IMR-90 (cell line): ENCODE data around the gene RORB. TPM values are rescaled to one million over a fixed set of nuclear protein-coding genes. Genes with fewer than 3 reads are reported as not detected.

ENCODE experiments used
- ATAC-seq: fragments of 200-7000 bp; cut with Tn5 transposase; 2 replicates; pipeline ENCODE4 v1.9.1; 2020; ENCODE audit warnings: low read depth, mild to moderate bottlenecking, moderate library complexity
- BruUV-seq: library from RNA; stranded (reverse); fragments of 400-500 nt; replicated peaks from 2 replicates; lab custom pipeline; 2021; lab: Mats Ljungman, UMichigan
- CTCF ChIA-PET: fragments of 300-600 bp; formaldehyde crosslinking; extraction: SDS; loops from one replicate; lab custom pipeline; 2021; ENCODE audit warnings: antibody characterized with exemption; lab: Yijun Ruan, JAX
- POLR2A ChIA-PET: fragments of 300-600 bp; sonication (Branson Sonifier 250); formaldehyde crosslinking; loops from one replicate; lab custom pipeline; 2022; ENCODE audit warnings: antibody characterized with exemption; ENCODE audit not compliant: unreplicated experiment; lab: Charles Lee
- DNase-seq: peaks from one replicate; pipeline ENCODE4 v3.0.0; 2013
- H2AFZ ChIP-seq: replicated peaks from 2 replicates; pipeline ENCODE3; 2013; ENCODE audit warnings: low read length, mild to moderate bottlenecking; ENCODE audit not compliant: poor library complexity
- H2AK5ac ChIP-seq: 2 replicates; pipeline ENCODE4 v1.6.1; 2013; ENCODE audit warnings: low read depth, low read length, inconsistent platforms
- H2AK9ac ChIP-seq: replicated peaks from 2 replicates; pipeline ENCODE3; 2013; ENCODE audit warnings: mild to moderate bottlenecking, low read depth, low read length, moderate library complexity; ENCODE audit not compliant: poor library complexity
- H2BK120ac ChIP-seq: 2 replicates; pipeline ENCODE4 v1.6.1; 2013; ENCODE audit warnings: low read depth, low read length, inconsistent platforms
- H2BK15ac ChIP-seq: 3 replicates; pipeline ENCODE4 v1.6.1; 2013; ENCODE audit warnings: low read depth, low read length, inconsistent platforms
- H2BK20ac ChIP-seq: 2 replicates; pipeline ENCODE4 v1.6.1; 2013; ENCODE audit warnings: low read depth, mild to moderate bottlenecking, inconsistent platforms, low read length, moderate library complexity
- H2BK5ac ChIP-seq: 2 replicates; pipeline ENCODE4 v1.6.1; 2013; ENCODE audit warnings: mild to moderate bottlenecking, low read depth, low read length, inconsistent platforms; ENCODE audit not compliant: poor library complexity, severe bottlenecking
- H3K14ac ChIP-seq: replicated peaks from 2 replicates; pipeline ENCODE4 v1.6.1; 2013; ENCODE audit warnings: low read depth, low read length, inconsistent platforms
- H3K18ac ChIP-seq: 2 replicates; pipeline ENCODE4 v1.6.1; 2013; ENCODE audit warnings: low read depth, low read length, control low read depth
- H3K23ac ChIP-seq: 2 replicates; pipeline ENCODE4 v1.6.1; 2013; ENCODE audit warnings: low read depth, low read length, inconsistent platforms
- H3K27ac ChIP-seq: 2 replicates; pipeline ENCODE4 v1.5.1; 2013; ENCODE audit warnings: mild to moderate bottlenecking, control low read depth, low read length; ENCODE audit not compliant: insufficient read depth
- H3K27me3 ChIP-seq: 2 replicates; pipeline ENCODE4 v1.6.1; 2013; ENCODE audit warnings: low read length; ENCODE audit not compliant: control insufficient read depth, insufficient read depth
- H3K36me3 ChIP-seq: 2 replicates; pipeline ENCODE4 v1.6.1; 2013; ENCODE audit warnings: low read length, mixed read lengths; ENCODE audit not compliant: control insufficient read depth, insufficient read depth
- H3K4ac ChIP-seq: 2 replicates; pipeline ENCODE4 v1.6.1; 2013; ENCODE audit warnings: low read depth, low read length, inconsistent platforms
- H3K4me1 ChIP-seq: 2 replicates; pipeline ENCODE4 v1.6.1; 2013; ENCODE audit warnings: low read length, mixed read lengths; ENCODE audit not compliant: control insufficient read depth, insufficient read depth
- H3K4me2 ChIP-seq: 2 replicates; pipeline ENCODE4 v1.6.1; 2013; ENCODE audit warnings: low read depth, mild to moderate bottlenecking, control low read depth, low read length, moderate library complexity
- H3K4me3 ChIP-seq: 2 replicates; pipeline ENCODE4 v1.5.1; 2013; ENCODE audit warnings: low read depth, mild to moderate bottlenecking, control low read depth, low read length, moderate library complexity; ENCODE audit not compliant: insufficient read depth
- H3K56ac ChIP-seq: 2 replicates; pipeline ENCODE4 v1.6.1; 2013; ENCODE audit warnings: low read length, inconsistent platforms; ENCODE audit not compliant: insufficient read depth; ENCODE audit errors: extremely low read depth
- H3K79me1 ChIP-seq, 2 experiments: 2 replicates each; pipeline ENCODE4 v1.6.1; 2013; ENCODE audit warnings: low read length in 2 of 2, inconsistent platforms in 1 of 2, low read depth in 1 of 2
- H3K9ac ChIP-seq: 2 replicates; pipeline ENCODE4 v1.6.1; 2013; ENCODE audit warnings: low read depth, low read length, control low read depth
- H3K9me1 ChIP-seq: 2 replicates; pipeline ENCODE4 v1.6.1; 2013; ENCODE audit warnings: low read length, inconsistent platforms; ENCODE audit not compliant: insufficient read depth
- H3K9me3 ChIP-seq: 2 replicates; pipeline ENCODE4 v1.6.1; 2013; ENCODE audit warnings: low read length; ENCODE audit not compliant: control insufficient read depth, insufficient read depth
- H4K20me1 ChIP-seq: 2 replicates; pipeline ENCODE4 v1.6.1; 2013; ENCODE audit warnings: low read length, inconsistent platforms; ENCODE audit not compliant: insufficient read depth
- H4K5ac ChIP-seq: 2 replicates; pipeline ENCODE4 v1.6.1; 2013; ENCODE audit warnings: mild to moderate bottlenecking, low read depth, low read length, control low read depth
- H4K8ac ChIP-seq, 2 experiments: 2 replicates each; pipeline ENCODE4 v1.6.1; 2013; ENCODE audit warnings: low read depth in 2 of 2, low read length in 2 of 2, control low read depth in 1 of 2, inconsistent platforms in 1 of 2
- H4K91ac ChIP-seq: 2 replicates; pipeline ENCODE4 v1.6.1; 2013; ENCODE audit warnings: low read depth, low read length, inconsistent platforms; ENCODE audit not compliant: insufficient read depth
- MXI1 ChIP-seq: IDR thresholded peaks from 2 replicates; pipeline ENCODE4 v1.6.1; 2012; ENCODE audit warnings: low read depth, mild to moderate bottlenecking, low read length, moderate library complexity, borderline replicate concordance
- USF2 ChIP-seq: fragments of 150-350 bp; IDR thresholded peaks from 2 replicates; pipeline ENCODE4 v1.6.1; 2017; ENCODE audit warnings: mild to moderate bottlenecking, antibody characterized with exemption, low read length, low read depth
- WGBS, 2 experiments: methylation state at CpG; one replicate each; pipeline versions ENCODE4 v1.1.5 to v1.1.7; 2013; ENCODE audit warnings: missing lambda C conversion rate in 2 of 2; ENCODE audit not compliant: insufficient read length in 1 of 2; ENCODE audit errors: extremely low coverage in 2 of 2; 5-methylcytosine and 5-hydroxymethylcytosine counted together
- dilution Hi-C: fragments of 300-500 bp; cut with HindIII; formaldehyde crosslinking; loops from one replicate; pipeline ENCODE4 v1.14.3; 2018; ENCODE audit warnings: low sequenced_read_pairs; ENCODE audit not compliant: unreplicated experiment
- in situ Hi-C: fragments of 300-500 bp; cut with MboI; formaldehyde crosslinking; loops from 3 replicates; pipeline ENCODE4 v1.14.3; 2019; ENCODE audit warnings: low sequenced_read_pairs, inconsistent platforms, mixed read lengths
- intact Hi-C: fragments of 100-400 bp; cut with micrococcal nuclease; formaldehyde crosslinking; loops from 2 replicates; pipeline ENCODE4 v1.10.0; 2022
- polyA plus RNA-seq, 3 experiments: library from polyadenylated mRNA; depleted of rRNA; stranded (reverse); fragments of >200 nt; gene quantifications; 2 replicates each; pipeline ENCODE4 v1.2.3, GENCODE V29; 2012; ENCODE audit warnings: low replicate concordance in 1 of 3
- total RNA-seq: library from RNA; depleted of rRNA; stranded (reverse); fragments of >200 nt; gene quantifications from 2 replicates; pipeline ENCODE4 v1.2.3, GENCODE V29; 2012

The RORB gene
- total and polyA plus RNA-seq, 2 of the 4 experiments (the other 2 are of a cell fraction) = not detected

GRCh38 chr9:74729136-74729695, 232.1 kb downstream of the RORB start:
- no peak overlapping the region for H3K56ac ChIP-seq
- no peaks in the 10 kb centered on the region for H3K9me3 ChIP-seq
- H3K79me1 ChIP-seq = no peaks in the 10 kb centered on the region
- no peak overlapping the region for H2AK9ac ChIP-seq
- no peak overlapping the region for H3K27ac ChIP-seq
- DNase-seq (no peak), ATAC-seq (no peak)
- WGBS, 2 experiments = no CpG with 5 or more reads among the region's 9 CpGs
- H2BK20ac ChIP-seq = no peak overlapping the region
- POLR2A ChIA-PET = no interaction called here
- peak overlapping the region; percentile 40; the same call in 1 of the 2 replicates for H3K4me2 ChIP-seq
- H2BK120ac ChIP-seq = no peak overlapping the region
- no peak overlapping the region for H3K23ac ChIP-seq
- H3K9me1 ChIP-seq = no peaks in the 10 kb centered on the region
- peaks cover 4% of the 10 kb centered on the region for H3K27me3 ChIP-seq
- intact Hi-C loops = no loop called here
- H2AFZ ChIP-seq = no peak overlapping the region
- no peak overlapping the region for H4K91ac ChIP-seq
- no peak overlapping the region for H3K14ac ChIP-seq
- dilution Hi-C loops = no loop called here
- H3K4me3 ChIP-seq = no peak overlapping the region
- no peak for TF ChIP-seq MXI1
- no peak for TF ChIP-seq USF2
- no peak overlapping the region for H2AK5ac ChIP-seq
- in situ Hi-C loops = no loop called here
- no peak overlapping the region for H3K4ac ChIP-seq
- H3K36me3 ChIP-seq = no peaks in the 10 kb centered on the region
- H2BK5ac ChIP-seq = no peak overlapping the region
- H4K5ac ChIP-seq = no peak overlapping the region
- CTCF ChIA-PET = interaction anchor here (1.5 kb wide), 1 partner anchor 14 kb away, joined by 5 read pairs; no protein-coding TSS in a partner anchor
- H3K9ac ChIP-seq = no peak overlapping the region
- H2BK15ac ChIP-seq = no peak overlapping the region
- H3K18ac ChIP-seq = no peak overlapping the region
- no TSS peak for BruUV-seq
- H4K8ac ChIP-seq = no peak overlapping the region
- H4K20me1 ChIP-seq = no peaks in the 10 kb centered on the region
- H3K4me1 ChIP-seq = no peaks in the 10 kb centered on the region
